ENCODE data around the gene PSG6. TPM values are rescaled to one million over a fixed set of nuclear protein-coding genes. Genes with fewer than 3 reads are reported as not detected.
"Not testable (repeated sequence)": the region's sequence is repeated elsewhere in the genome, so short reads cannot be mapped to it uniquely, and the experiment has no call there.

Gene PSG6
- total RNA-seq (not detected), total RNA-seq (0 reads per million in 2 donors)

GRCh38 chr19:42917634-42918033 lies at the start of gene PSG6:
Gene PSG6, minus strand, starts transcription at chr19:42917894. Its CDS starts 102 bp downstream, at chr19:42917792.
- H3K36me3 Mint-ChIP-seq (ENCODE audit: low read depth); H3K27ac Mint-ChIP-seq; H3K4me1 Mint-ChIP-seq; H3K4me3 Mint-ChIP-seq; H3K9me3 ChIP-seq (ENCODE audit: control insufficient read depth, low read length, poor library complexity, severe bottlenecking); DNase-seq; ATAC-seq: not testable (repeated sequence)
- peaks cover 33% of the 10 kb centered on the region for H3K27me3 Mint-ChIP-seq

GRCh38 chr19:42965176-42965575 lies 47.5 kb upstream of the PSG6 start:
- Mint-ChIP-seq H3K27me3 (peaks cover 36% of the 10 kb centered on the region), H3K36me3 (ENCODE audit: low read depth) (no peaks in the 10 kb centered on the region), H3K4me3 (no peak overlapping the region), H3K4me1 (no peaks in the 10 kb centered on the region), H3K27ac (no peak overlapping the region)
- ATAC-seq (no peak), DNase-seq (no peak)
- no peaks in the 10 kb centered on the region for H3K9me3 ChIP-seq (ENCODE audit: control insufficient read depth, low read length, poor library complexity, severe bottlenecking)

GRCh38 chr19:42961119-42961518 lies 43.4 kb upstream of the PSG6 start:
- no peaks in the 10 kb centered on the region for H3K9me3 ChIP-seq (ENCODE audit: control insufficient read depth, low read length, poor library complexity, severe bottlenecking)
- Mint-ChIP-seq H3K36me3 (ENCODE audit: low read depth) (no peaks in the 10 kb centered on the region), H3K4me3 (no peak overlapping the region), H3K27me3 (peaks cover 22% of the 10 kb centered on the region), H3K4me1 (no peaks in the 10 kb centered on the region), H3K27ac (no peak overlapping the region)
- no peak for DNase-seq
- no peak for ATAC-seq

- H3K27me3 Mint-ChIP-seq = peaks cover 25% of the 10 kb centered on the region
- not testable (repeated sequence) for H3K36me3 Mint-ChIP-seq (ENCODE audit: low read depth); H3K9me3 ChIP-seq (ENCODE audit: control insufficient read depth, low read length, poor library complexity, severe bottlenecking); H3K27ac Mint-ChIP-seq; ATAC-seq; H3K4me1 Mint-ChIP-seq; DNase-seq; H3K4me3 Mint-ChIP-seq
These were observed 34.4 kb upstream of the PSG6 start for GRCh38 chr19:42952126-42952525.

GRCh38 chr19:42951476-42951875 lies 33.8 kb upstream of the PSG6 start:
- H3K27ac Mint-ChIP-seq; H3K9me3 ChIP-seq (ENCODE audit: control insufficient read depth, low read length, poor library complexity, severe bottlenecking); H3K4me3 Mint-ChIP-seq; H3K36me3 Mint-ChIP-seq (ENCODE audit: low read depth); DNase-seq; ATAC-seq; H3K4me1 Mint-ChIP-seq: not testable (repeated sequence)
- peaks cover 25% of the 10 kb centered on the region for H3K27me3 Mint-ChIP-seq

- H3K4me1 Mint-ChIP-seq = peaks cover 2% of the 10 kb centered on the region
- H3K9me3 ChIP-seq (ENCODE audit: control insufficient read depth, low read length, poor library complexity, severe bottlenecking) = no peaks in the 10 kb centered on the region
- H3K27ac Mint-ChIP-seq = no peak overlapping the region
- ATAC-seq (no peak), DNase-seq (no peak)
- H3K27me3 Mint-ChIP-seq = peaks cover 44% of the 10 kb centered on the region
- no peak overlapping the region for H3K4me3 Mint-ChIP-seq
- H3K36me3 Mint-ChIP-seq (ENCODE audit: low read depth) = no peaks in the 10 kb centered on the region
These were observed 24.6 kb upstream of the PSG6 start for GRCh38 chr19:42942187-42942789.

GRCh38 chr19:42937107-42937506 lies 19.4 kb upstream of the PSG6 start, which contains the start of gene PSG7:
Gene PSG7, minus strand, starts transcription at chr19:42937207. Its CDS starts 131 bp downstream, at chr19:42937076.
- H3K36me3 Mint-ChIP-seq (ENCODE audit: low read depth); H3K9me3 ChIP-seq (ENCODE audit: control insufficient read depth, low read length, poor library complexity, severe bottlenecking); ATAC-seq; H3K4me1 Mint-ChIP-seq; H3K4me3 Mint-ChIP-seq; H3K27ac Mint-ChIP-seq; DNase-seq: not testable (repeated sequence)
- peaks cover 53% of the 10 kb centered on the region for H3K27me3 Mint-ChIP-seq

- H3K9me3 ChIP-seq (ENCODE audit: control insufficient read depth, low read length, poor library complexity, severe bottlenecking); H3K4me1 Mint-ChIP-seq; H3K4me3 Mint-ChIP-seq; ATAC-seq; H3K27ac Mint-ChIP-seq; DNase-seq; H3K36me3 Mint-ChIP-seq (ENCODE audit: low read depth): not testable (repeated sequence)
- peaks cover 63% of the 10 kb centered on the region for H3K27me3 Mint-ChIP-seq
These were observed 17.0 kb upstream of the PSG6 start for GRCh38 chr19:42934726-42935125.

GRCh38 chr19:42934183-42934582 lies 16.5 kb upstream of the PSG6 start:
- not testable (repeated sequence) for ATAC-seq; H3K27ac Mint-ChIP-seq; H3K36me3 Mint-ChIP-seq (ENCODE audit: low read depth)

GRCh38 chr19:42933412-42933811 lies 15.7 kb upstream of the PSG6 start:
- not testable (repeated sequence) for DNase-seq; H3K36me3 Mint-ChIP-seq (ENCODE audit: low read depth); H3K4me3 Mint-ChIP-seq; ATAC-seq; H3K9me3 ChIP-seq (ENCODE audit: control insufficient read depth, low read length, poor library complexity, severe bottlenecking); H3K27ac Mint-ChIP-seq; H3K4me1 Mint-ChIP-seq
- H3K27me3 Mint-ChIP-seq = peaks cover 63% of the 10 kb centered on the region

More at GRCh38 chr19:42934183-42934582, 16.5 kb upstream of the PSG6 start:
- not testable (repeated sequence) for H3K4me3 Mint-ChIP-seq; DNase-seq; H3K4me1 Mint-ChIP-seq; H3K9me3 ChIP-seq (ENCODE audit: control insufficient read depth, low read length, poor library complexity, severe bottlenecking)
- H3K27me3 Mint-ChIP-seq = peaks cover 60% of the 10 kb centered on the region

GRCh38 chr19:42932485-42933101 lies 14.9 kb upstream of the PSG6 start:
- H3K36me3 Mint-ChIP-seq (ENCODE audit: low read depth); H3K9me3 ChIP-seq (ENCODE audit: control insufficient read depth, low read length, poor library complexity, severe bottlenecking): not testable (repeated sequence)

GRCh38 chr19:42930214-42930613 lies 12.5 kb upstream of the PSG6 start:
- not testable (repeated sequence) for H3K4me1 Mint-ChIP-seq; H3K27ac Mint-ChIP-seq; H3K36me3 Mint-ChIP-seq (ENCODE audit: low read depth); H3K9me3 ChIP-seq (ENCODE audit: control insufficient read depth, low read length, poor library complexity, severe bottlenecking); H3K4me3 Mint-ChIP-seq; ATAC-seq; DNase-seq
- H3K27me3 Mint-ChIP-seq = peaks cover 60% of the 10 kb centered on the region

More at GRCh38 chr19:42932485-42933101, 14.9 kb upstream of the PSG6 start:
- peaks cover 60% of the 10 kb centered on the region for H3K27me3 Mint-ChIP-seq
- not testable (repeated sequence) for H3K4me1 Mint-ChIP-seq, H3K27ac Mint-ChIP-seq, H3K4me3 Mint-ChIP-seq, DNase-seq, ATAC-seq

GRCh38 chr19:42928896-42929295 lies 11.2 kb upstream of the PSG6 start:
- Mint-ChIP-seq H3K4me1 (no peaks in the 10 kb centered on the region), H3K4me3 (no peak overlapping the region), H3K27me3 (peaks cover 60% of the 10 kb centered on the region), H3K27ac (no peak overlapping the region), H3K36me3 (ENCODE audit: low read depth) (no peaks in the 10 kb centered on the region)
- no peak for DNase-seq
- no peaks in the 10 kb centered on the region for H3K9me3 ChIP-seq (ENCODE audit: control insufficient read depth, low read length, poor library complexity, severe bottlenecking)
- no peak for ATAC-seq

- Mint-ChIP-seq H3K27ac (no peak overlapping the region), H3K4me1 (no peaks in the 10 kb centered on the region), H3K4me3 (no peak overlapping the region), H3K36me3 (ENCODE audit: low read depth) (no peaks in the 10 kb centered on the region), H3K27me3 (peaks cover 62% of the 10 kb centered on the region)
- no peak for DNase-seq
- ATAC-seq = no peak
- no peaks in the 10 kb centered on the region for H3K9me3 ChIP-seq (ENCODE audit: control insufficient read depth, low read length, poor library complexity, severe bottlenecking)
These were observed 9.1 kb upstream of the PSG6 start for GRCh38 chr19:42926781-42927180.
